Measurements from ENCODE around the gene ARL11.

- TF ChIP-seq CREB1 (CRISPR knock-in tag; IDR thresholded peaks at IDR 0.05) (no peak), CTCF (IDR thresholded peaks at IDR 0.05) (no peak)
Measured at GRCh38 chr13:49629947-49630346, 1.6 kb downstream of the ARL11 start.

Measured in WTC11 (cell line).